Naive B cell (primary cell): ENCODE data around the gene RAET1G. TPM values are rescaled to one million over a fixed set of nuclear protein-coding genes. Genes with fewer than 3 reads are reported as not detected.
"Not testable (repeated sequence)": the region's sequence is repeated elsewhere in the genome, so short reads cannot be mapped to it uniquely, and the experiment has no call there.

Experiments used
- ATAC-seq, 2 donors: fragments of 150-1000 bp; cut with Tn5 transposase; 2 replicates each; pipeline ENCODE4 v1.10.0; 2021; ENCODE audit warnings: low read depth in 2 of 2, mild to moderate bottlenecking in 2 of 2, moderate library complexity in 2 of 2
- DNase-seq: peaks from one replicate; pipeline ENCODE4 v3.0.0; 2022
- H3K27ac Mint-ChIP-seq, 6 donors: one replicate each; pipeline ENCODE4 v1.8.0; 2020 to 2022; ENCODE audit warnings: mild to moderate bottlenecking in 6 of 6, mixed read lengths in 6 of 6, moderate library complexity in 5 of 6, inconsistent platforms in 2 of 6
- H3K27me3 Mint-ChIP-seq, 3 donors: one replicate each; pipeline ENCODE4 v1.8.0; 2021 to 2022; ENCODE audit warnings: mixed read lengths in 3 of 3, mild to moderate bottlenecking in 1 of 3
- H3K36me3 Mint-ChIP-seq, 2 donors: one replicate each; pipeline ENCODE4 v1.8.0; 2020 to 2022; ENCODE audit warnings: mixed read lengths in 2 of 2, inconsistent platforms in 1 of 2, mild to moderate bottlenecking in 1 of 2
- H3K4me1 Mint-ChIP-seq, 3 donors: one replicate each; pipeline ENCODE4 v1.8.0; 2020 to 2022; ENCODE audit warnings: mixed read lengths in 3 of 3, inconsistent platforms in 1 of 3, mild to moderate bottlenecking in 1 of 3, moderate library complexity in 1 of 3
- H3K4me3 Mint-ChIP-seq, 8 donors: one replicate each; pipeline ENCODE4 v1.8.0; 2020 to 2022; ENCODE audit warnings: mild to moderate bottlenecking in 8 of 8, mixed read lengths in 8 of 8, moderate library complexity in 8 of 8, inconsistent platforms in 2 of 8
- H3K9me3 Mint-ChIP-seq, 7 donors: one replicate each; pipeline ENCODE4 v1.8.0; 2020 to 2022; ENCODE audit warnings: mixed read lengths in 7 of 7, mild to moderate bottlenecking in 5 of 7, inconsistent platforms in 2 of 7, moderate library complexity in 1 of 7
- polyA plus RNA-seq, 6 donors: library from polyadenylated mRNA; unstranded; fragments of 300-500 nt; fragmentation: Illumina TruSeq; gene quantifications; one replicate each; pipeline ENCODE4 v1.2.3, GENCODE V29; 2021; ENCODE audit warnings: low read depth in 6 of 6

The RAET1G gene
- polyA plus RNA-seq, 6 donors from 2014 or later, result not detected

GRCh38 chr6:149950423-149950822, 27.5 kb upstream of the RAET1G start:
- Mint-ChIP-seq H3K9me3 (peaks cover 0 to 1% (median 0%) of the 10 kb centered on the region in 7 donors), H3K4me3 (no peak overlapping the region), H3K4me1 (peaks cover 5 to 14% (median 7%) of the 10 kb centered on the region in 3 donors), H3K27me3 (peaks cover 73 to 78% (median 75%) of the 10 kb centered on the region in 3 donors), H3K36me3 (no peaks in the 10 kb centered on the region), H3K27ac (no peak overlapping the region)
- ATAC-seq, result no peak
- no peak for DNase-seq

- no peak for ATAC-seq
Observed at GRCh38 chr6:149948616-149949015, 25.7 kb upstream of the RAET1G start.

GRCh38 chr6:149948011-149948410, 25.1 kb upstream of the RAET1G start:
- DNase-seq (no peak), ATAC-seq (no peak)
- peaks cover 0 to 1% (median 0%) of the 10 kb centered on the region in 7 donors for H3K9me3 Mint-ChIP-seq
- H3K27ac Mint-ChIP-seq, result no peak overlapping the region
- H3K4me3 Mint-ChIP-seq, result no peak overlapping the region
- no peaks in the 10 kb centered on the region for H3K4me1 Mint-ChIP-seq
- H3K36me3 Mint-ChIP-seq, result no peaks in the 10 kb centered on the region
- H3K27me3 Mint-ChIP-seq, result peaks cover 76 to 80% (median 79%) of the 10 kb centered on the region in 3 donors

More at GRCh38 chr6:149948616-149949015, 25.7 kb upstream of the RAET1G start:
- Mint-ChIP-seq H3K36me3 (no peaks in the 10 kb centered on the region), H3K27me3 (peaks cover 75 to 78% (median 76%) of the 10 kb centered on the region in 3 donors), H3K4me3 (no peak overlapping the region), H3K27ac (no peak overlapping the region), H3K4me1 (peaks cover 0 to 3% (median 0%) of the 10 kb centered on the region in 3 donors), H3K9me3 (peaks cover 0 to 1% (median 0%) of the 10 kb centered on the region in 7 donors)
- DNase-seq, result no peak

GRCh38 chr6:149947533-149947932, 24.6 kb upstream of the RAET1G start:
- H3K27ac Mint-ChIP-seq, result not testable (repeated sequence)

GRCh38 chr6:149946631-149947030, 23.7 kb upstream of the RAET1G start:
- ATAC-seq, H3K4me3 Mint-ChIP-seq, DNase-seq, H3K36me3 Mint-ChIP-seq, H3K9me3 Mint-ChIP-seq: not testable (repeated sequence)
- Mint-ChIP-seq H3K4me1 (peaks cover 8 to 13% (median 11%) of the 10 kb centered on the region in 3 donors), H3K27me3 (peaks cover 73 to 80% (median 80%) of the 10 kb centered on the region in 3 donors), H3K27ac (peak overlapping the region in 1 of 6 donors; percentile 32)

More at GRCh38 chr6:149947533-149947932, 24.6 kb upstream of the RAET1G start:
- not testable (repeated sequence) for DNase-seq, H3K9me3 Mint-ChIP-seq, H3K4me1 Mint-ChIP-seq, H3K4me3 Mint-ChIP-seq, ATAC-seq, H3K36me3 Mint-ChIP-seq
- peaks cover 76 to 80% (median 80%) of the 10 kb centered on the region in 3 donors for H3K27me3 Mint-ChIP-seq

- H3K4me3 Mint-ChIP-seq, H3K27ac Mint-ChIP-seq, DNase-seq, H3K36me3 Mint-ChIP-seq, ATAC-seq, H3K9me3 Mint-ChIP-seq: not testable (repeated sequence)
- Mint-ChIP-seq H3K27me3 (peaks cover 72 to 80% (median 73%) of the 10 kb centered on the region in 3 donors), H3K4me1 (peaks cover 11 to 23% (median 19%) of the 10 kb centered on the region in 3 donors)
Observed at GRCh38 chr6:149945276-149945675, 22.4 kb upstream of the RAET1G start.

- H3K4me1 Mint-ChIP-seq, result peaks cover 17 to 40% (median 30%) of the 10 kb centered on the region in 3 donors
- H3K9me3 Mint-ChIP-seq, ATAC-seq, H3K36me3 Mint-ChIP-seq, DNase-seq: not testable (repeated sequence)
- peak overlapping the region in 3 of 6 donors; percentile 60 to 93 (median 62) for H3K27ac Mint-ChIP-seq
- peak overlapping the region in 6 of 8 donors; percentile 17 to 91 (median 73) for H3K4me3 Mint-ChIP-seq
- H3K27me3 Mint-ChIP-seq, result peaks cover 70 to 84% (median 74%) of the 10 kb centered on the region in 3 donors
Observed at GRCh38 chr6:149943321-149943720, 20.4 kb upstream of the RAET1G start.

GRCh38 chr6:149942461-149942829, 19.5 kb upstream of the RAET1G start:
- Mint-ChIP-seq H3K9me3 (peaks cover 0 to 7% (median 2%) of the 10 kb centered on the region in 7 donors), H3K36me3 (no peaks in the 10 kb centered on the region), H3K4me1 (peaks cover 17 to 49% (median 39%) of the 10 kb centered on the region in 3 donors), H3K27ac (peak overlapping the region in 5 of 6 donors; percentile 62 to 95 (median 84)), H3K27me3 (peaks cover 65 to 84% (median 71%) of the 10 kb centered on the region in 3 donors), H3K4me3 (peak overlapping the region; percentile 83 to 95 (median 92))
- DNase-seq (no peak), ATAC-seq (no peak)

- peaks cover 71 to 88% (median 74%) of the 10 kb centered on the region in 3 donors for H3K27me3 Mint-ChIP-seq
- H3K4me3 Mint-ChIP-seq, result peak within 1 kb of the TSS; percentile 83 to 95 (median 92)
- ATAC-seq (peak; percentile 58 to 60), DNase-seq (peak; percentile 81)
- peaks cover 17 to 52% (median 39%) of the 10 kb centered on the region in 3 donors for H3K4me1 Mint-ChIP-seq
- peaks cover 0 to 10% (median 2%) of the 10 kb centered on the region in 7 donors for H3K9me3 Mint-ChIP-seq
- H3K27ac Mint-ChIP-seq, result peak within 1 kb of the TSS; percentile 87 to 99 (median 95)
- H3K36me3 Mint-ChIP-seq, result no peaks in the 10 kb centered on the region
Observed at GRCh38 chr6:149941583-149942460, 18.9 kb upstream of the RAET1G start, which contains the start of gene ULBP2. TSS of gene ULBP2 (plus strand) at chr6:149942014. CDS start at chr6:149942073, 59 bp downstream.

- peak overlapping the region in 4 of 6 donors; percentile 63 to 99 (median 97) for H3K27ac Mint-ChIP-seq
- DNase-seq (no peak), ATAC-seq (no peak)
- peaks cover 17 to 52% (median 39%) of the 10 kb centered on the region in 3 donors for H3K4me1 Mint-ChIP-seq
- peaks cover 0 to 10% (median 2%) of the 10 kb centered on the region in 7 donors for H3K9me3 Mint-ChIP-seq
- peak overlapping the region in 5 of 8 donors; percentile 37 to 88 (median 56) for H3K4me3 Mint-ChIP-seq
- H3K36me3 Mint-ChIP-seq, result no peaks in the 10 kb centered on the region
- H3K27me3 Mint-ChIP-seq, result peaks cover 72 to 91% (median 76%) of the 10 kb centered on the region in 3 donors
Observed at GRCh38 chr6:149940672-149940982, 17.7 kb upstream of the RAET1G start.

GRCh38 chr6:149939909-149940671, 17.2 kb upstream of the RAET1G start:
- H3K27me3 Mint-ChIP-seq, result peaks cover 71 to 91% (median 76%) of the 10 kb centered on the region in 3 donors
- ATAC-seq (no peak), DNase-seq (no peak)
- no peaks in the 10 kb centered on the region for H3K36me3 Mint-ChIP-seq
- H3K4me3 Mint-ChIP-seq, result peak overlapping the region in 7 of 8 donors; percentile 20 to 88 (median 56)
- peaks cover 0 to 10% (median 2%) of the 10 kb centered on the region in 7 donors for H3K9me3 Mint-ChIP-seq
- H3K4me1 Mint-ChIP-seq, result peaks cover 17 to 52% (median 39%) of the 10 kb centered on the region in 3 donors
- H3K27ac Mint-ChIP-seq, result peak overlapping the region in 5 of 6 donors; percentile 22 to 99 (median 95)

- Mint-ChIP-seq H3K4me3 (peak overlapping the region; percentile 70 to 92 (median 86)), H3K4me1 (peaks cover 18 to 54% (median 41%) of the 10 kb centered on the region in 3 donors), H3K36me3 (no peaks in the 10 kb centered on the region), H3K27me3 (peaks cover 78 to 99% (median 83%) of the 10 kb centered on the region in 3 donors), H3K9me3 (peaks cover 0 to 10% (median 2%) of the 10 kb centered on the region in 7 donors), H3K27ac (peak overlapping the region; percentile 95 to 99 (median 98))
- ATAC-seq, result no peak
- DNase-seq, result no peak
Observed at GRCh38 chr6:149939356-149939648, 16.4 kb upstream of the RAET1G start.
